GM12864 (cell line): ENCODE measurements around the gene UNC5C.

Experiments used
- DNase-seq: peaks from one replicate; pipeline ENCODE4 v3.0.0-alpha.2; 2011; ENCODE audit warnings: low read depth
- H3K4me3 ChIP-seq: 2 replicates; pipeline ENCODE4 v1.5.1; 2011; ENCODE audit warnings: mild to moderate bottlenecking, low read depth, low read length, control low read depth
- TF ChIP-seq, protein P1 (sequence below): IDR thresholded peaks from 2 replicates; pipeline ENCODE4 v1.5.1; 2011; ENCODE audit warnings: low read depth, mild to moderate bottlenecking, moderate library complexity, low read length, control low read depth, inconsistent platforms; ENCODE audit errors: missing control alignments

The UNC5C gene

DNA sequence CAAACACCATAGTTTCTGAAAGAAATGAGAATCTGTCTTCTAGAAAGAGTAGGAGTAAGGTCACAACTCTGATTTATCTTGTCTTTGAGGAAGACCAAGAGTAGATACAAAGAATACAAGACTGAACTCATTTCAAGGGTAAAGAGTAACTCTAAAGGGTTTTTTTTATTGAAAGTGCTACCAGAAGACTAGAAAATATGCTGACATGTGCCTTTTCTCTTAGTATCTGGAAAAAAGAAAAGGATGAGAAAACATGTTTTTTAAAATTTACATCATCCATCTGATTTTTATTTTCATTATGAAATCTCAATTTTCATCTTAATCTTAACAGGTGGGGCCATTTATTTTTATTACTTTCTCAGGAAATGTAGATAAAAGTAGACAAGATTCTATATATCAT lies 43.0 kb downstream of the UNC5C start:
- no peak for DNase-seq
- TF ChIP-seq, protein P1, sequence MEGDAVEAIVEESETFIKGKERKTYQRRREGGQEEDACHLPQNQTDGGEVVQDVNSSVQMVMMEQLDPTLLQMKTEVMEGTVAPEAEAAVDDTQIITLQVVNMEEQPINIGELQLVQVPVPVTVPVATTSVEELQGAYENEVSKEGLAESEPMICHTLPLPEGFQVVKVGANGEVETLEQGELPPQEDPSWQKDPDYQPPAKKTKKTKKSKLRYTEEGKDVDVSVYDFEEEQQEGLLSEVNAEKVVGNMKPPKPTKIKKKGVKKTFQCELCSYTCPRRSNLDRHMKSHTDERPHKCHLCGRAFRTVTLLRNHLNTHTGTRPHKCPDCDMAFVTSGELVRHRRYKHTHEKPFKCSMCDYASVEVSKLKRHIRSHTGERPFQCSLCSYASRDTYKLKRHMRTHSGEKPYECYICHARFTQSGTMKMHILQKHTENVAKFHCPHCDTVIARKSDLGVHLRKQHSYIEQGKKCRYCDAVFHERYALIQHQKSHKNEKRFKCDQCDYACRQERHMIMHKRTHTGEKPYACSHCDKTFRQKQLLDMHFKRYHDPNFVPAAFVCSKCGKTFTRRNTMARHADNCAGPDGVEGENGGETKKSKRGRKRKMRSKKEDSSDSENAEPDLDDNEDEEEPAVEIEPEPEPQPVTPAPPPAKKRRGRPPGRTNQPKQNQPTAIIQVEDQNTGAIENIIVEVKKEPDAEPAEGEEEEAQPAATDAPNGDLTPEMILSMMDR = no peak
- no peak overlapping the region for H3K4me3 ChIP-seq

DNA sequence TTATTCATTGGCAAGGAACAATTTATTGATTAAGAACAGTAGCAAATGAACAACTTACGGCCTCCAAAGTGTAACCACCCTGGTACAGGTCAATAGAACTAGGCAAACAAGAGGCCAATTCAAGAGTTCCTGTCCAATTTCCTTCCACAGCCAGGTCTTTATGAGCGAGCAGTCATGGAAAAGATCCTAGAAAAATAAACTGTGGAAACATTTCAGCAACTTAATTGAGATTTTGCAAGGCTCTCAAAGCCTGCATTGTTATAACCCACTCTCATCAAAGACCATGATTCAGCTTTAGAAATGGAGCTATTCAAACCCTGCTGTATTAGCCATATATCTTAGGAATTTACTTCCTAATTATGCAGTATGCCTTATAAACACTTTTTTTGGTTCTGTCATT lies 43.6 kb downstream of the UNC5C start:
- TF ChIP-seq, protein P1 = no peak
- no peak overlapping the region for H3K4me3 ChIP-seq
- DNase-seq = no peak

DNA sequence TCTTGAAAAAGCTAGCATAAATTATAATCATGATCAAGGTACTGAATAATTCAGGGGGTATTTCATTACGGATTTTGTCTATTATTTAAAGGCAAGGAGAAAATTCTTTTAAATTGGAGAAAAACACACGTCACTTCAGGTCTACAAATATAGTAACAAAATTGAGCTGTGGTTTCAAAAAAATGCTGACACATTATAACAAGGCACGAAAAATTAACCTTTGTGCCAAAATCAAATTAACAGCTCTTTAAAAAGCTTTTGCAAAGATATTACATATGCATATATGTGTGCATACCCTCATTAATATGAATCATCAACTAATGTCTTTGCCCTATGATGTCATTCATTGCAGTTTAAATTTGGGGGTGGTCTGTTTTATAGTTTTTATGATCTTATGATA lies 44.3 kb downstream of the UNC5C start:
- H3K4me3 ChIP-seq = no peak overlapping the region
- DNase-seq = no peak
- TF ChIP-seq, protein P1 = no peak

DNA sequence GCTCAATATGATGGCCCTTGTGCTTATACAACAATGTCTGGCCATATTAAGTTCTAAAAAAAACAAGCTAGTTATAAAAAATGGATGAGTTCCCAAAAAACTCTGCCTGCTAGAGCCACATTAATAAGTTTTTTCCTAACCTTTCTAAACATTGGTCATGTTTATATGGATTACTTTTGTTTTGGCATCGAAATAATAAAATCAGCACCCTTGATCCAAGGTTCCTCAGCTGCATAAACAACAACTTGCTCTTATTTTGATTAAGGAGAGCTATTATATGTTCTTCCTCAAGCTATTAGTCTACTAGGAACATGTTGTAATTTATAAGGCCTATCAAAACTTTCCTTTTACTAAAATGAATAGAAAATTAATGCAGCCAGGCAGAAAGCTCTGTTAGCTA lies 48.4 kb downstream of the UNC5C start:
- H3K4me3 ChIP-seq = no peak overlapping the region
- DNase-seq = no peak
- TF ChIP-seq, protein P1 = no peak

DNA sequence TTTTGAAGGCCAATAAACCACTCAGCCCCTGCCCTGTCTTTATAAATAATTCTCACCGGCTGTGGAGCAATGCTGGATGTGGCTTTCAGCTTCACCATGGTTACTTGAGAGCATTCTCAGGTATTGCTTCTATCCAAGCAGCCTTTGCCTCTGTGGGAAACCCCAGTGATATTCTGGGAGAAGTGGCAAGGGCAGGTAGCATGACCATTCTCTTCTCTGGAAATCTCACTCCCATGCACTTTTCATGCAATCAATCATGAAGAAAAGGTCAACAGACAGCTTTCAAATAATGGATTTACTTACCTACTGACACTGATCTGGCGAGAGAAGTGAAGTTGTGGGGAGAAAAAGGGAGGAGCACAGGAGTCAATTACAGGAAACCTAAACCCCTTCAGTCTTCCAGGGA lies 49.5 kb downstream of the UNC5C start:
- no peak overlapping the region for H3K4me3 ChIP-seq
- no peak for DNase-seq
- TF ChIP-seq, protein P1 = no peak

DNA sequence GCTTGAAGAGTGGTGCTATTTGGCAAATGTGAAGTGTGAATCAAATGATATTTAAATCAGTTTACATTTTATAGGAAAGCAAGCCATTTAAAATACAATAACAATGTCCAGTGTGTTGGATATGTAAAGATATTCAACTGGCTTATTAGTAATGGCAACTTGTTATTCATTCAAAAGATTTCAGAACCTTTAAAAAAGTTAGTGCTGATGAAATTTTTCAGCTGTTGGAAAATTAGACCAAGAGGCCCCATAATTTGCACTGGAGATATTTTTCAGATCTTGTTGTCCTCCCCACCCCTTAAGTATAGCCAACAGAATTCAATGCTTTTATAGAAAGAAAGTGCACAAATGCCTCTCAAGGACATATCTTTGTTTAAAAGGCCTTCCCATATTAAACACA lies 54.6 kb downstream of the UNC5C start:
- TF ChIP-seq, protein P1 = no peak
- no peak for DNase-seq
- no peak overlapping the region for H3K4me3 ChIP-seq

DNA sequence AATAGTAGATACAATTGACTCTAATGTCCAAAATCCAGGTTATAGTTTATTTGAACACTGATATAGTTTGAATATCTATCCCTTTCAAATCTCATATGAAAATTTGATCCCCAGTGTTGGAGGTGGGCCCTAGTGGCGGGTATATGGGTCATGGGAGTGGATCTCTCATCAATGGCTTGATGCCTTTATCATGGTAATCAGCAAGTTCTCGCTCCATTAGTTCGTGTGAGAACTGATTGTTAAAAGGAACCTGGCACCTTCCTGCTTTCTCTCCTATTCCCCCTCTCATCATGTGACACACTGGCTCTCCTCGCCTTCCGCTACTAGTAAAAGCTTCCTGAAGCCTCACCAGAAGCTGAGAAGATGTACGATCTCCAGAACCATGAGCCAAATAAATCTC lies 70.1 kb downstream of the UNC5C start:
- DNase-seq = no peak
- TF ChIP-seq, protein P1 = no peak
- no peak overlapping the region for H3K4me3 ChIP-seq
